Measurements from ENCODE around the gene CHST15.

GRCh38 chr10:124082555-124082954 lies 10.8 kb downstream of the CHST15 start:
- TF ChIP-seq EZH2 (IDR thresholded peaks at IDR 0.05; ENCODE audit: insufficient read depth, poor library complexity, severe bottlenecking), result no peak
- no peak for TF ChIP-seq EZH2phosphoT487 (IDR thresholded peaks at IDR 0.05; ENCODE audit: insufficient read depth, low read depth)
